Naive thymus-derived CD4-positive, alpha-beta T cell (primary cell): Measurements from ENCODE around the gene LIN7B. TPM values are rescaled to one million over a fixed set of nuclear protein-coding genes. Genes with fewer than 3 reads are reported as not detected.

Source experiments
- ATAC-seq: fragments of 150-1000 bp; cut with Tn5 transposase; 2 replicates; pipeline ENCODE4 v1.10.0; 2021; ENCODE audit warnings: mild to moderate bottlenecking, moderate library complexity
- CTCF ChIA-PET: fragments of 350-600 bp; sonication (Branson Sonifier 250); formaldehyde crosslinking; loops from one replicate; lab custom pipeline; 2021; ENCODE audit warnings: antibody characterized with exemption; lab: Charles Lee
- POLR2A ChIA-PET: fragments of 350-600 bp; sonication (Branson Sonifier 250); formaldehyde crosslinking; loops from one replicate; lab custom pipeline; 2021; ENCODE audit warnings: antibody characterized with exemption, inconsistent platforms; lab: Charles Lee
- DNase-seq, 9 donors: peaks; one replicate each; pipeline versions ENCODE4 v3.0.0 to v3.0.0-alpha.2; 2020 to 2022; ENCODE audit warnings: mixed read lengths in 1 of 9
- H3K27ac ChIP-seq: one replicate; pipeline ENCODE4 v1.7.0; 2013; ENCODE audit warnings: mild to moderate bottlenecking, low read depth, low read length, moderate library complexity
- H3K27me3 ChIP-seq, 2 donors: one replicate each; pipeline ENCODE4 v1.7.0; 2013; ENCODE audit warnings: low read length in 2 of 2, mild to moderate bottlenecking in 2 of 2, moderate library complexity in 2 of 2; ENCODE audit not compliant: control insufficient read depth in 2 of 2, insufficient read depth in 2 of 2
- H3K36me3 ChIP-seq, 3 experiments: 1 replicate in 2 of 3; 2 replicates in 1 of 3; pipeline ENCODE4 v1.7.0; 2013; ENCODE audit warnings: low read length in 3 of 3, mild to moderate bottlenecking in 3 of 3, moderate library complexity in 1 of 3; ENCODE audit not compliant: insufficient read depth in 3 of 3, control insufficient read depth in 2 of 3
- H3K4me1 ChIP-seq, 2 donors: one replicate each; pipeline ENCODE4 v1.7.0; 2013; ENCODE audit warnings: low read length in 2 of 2, mild to moderate bottlenecking in 2 of 2, moderate library complexity in 1 of 2; ENCODE audit not compliant: control insufficient read depth in 2 of 2, insufficient read depth in 2 of 2
- H3K4me3 ChIP-seq: 2 replicates; pipeline ENCODE4 v1.7.0; 2013; ENCODE audit warnings: mild to moderate bottlenecking, low read length
- H3K9me3 ChIP-seq, 3 experiments: 1 replicate in 2 of 3; 2 replicates in 1 of 3; pipeline ENCODE4 v1.7.0; 2013; ENCODE audit warnings: low read length in 3 of 3; ENCODE audit not compliant: control insufficient read depth in 2 of 3
- H3K27ac Mint-ChIP-seq, 9 donors: one replicate each; pipeline ENCODE4 v1.8.0; 2020 to 2022; ENCODE audit warnings: mixed read lengths in 9 of 9, mild to moderate bottlenecking in 8 of 9, moderate library complexity in 5 of 9, inconsistent platforms in 2 of 9
- H3K27me3 Mint-ChIP-seq, 5 donors: one replicate each; pipeline ENCODE4 v1.8.0; 2021 to 2022; ENCODE audit warnings: mixed read lengths in 5 of 5, mild to moderate bottlenecking in 1 of 5
- H3K36me3 Mint-ChIP-seq, 5 donors: one replicate each; pipeline ENCODE4 v1.8.0; 2020 to 2022; ENCODE audit warnings: mixed read lengths in 5 of 5, mild to moderate bottlenecking in 3 of 5, inconsistent platforms in 1 of 5
- H3K4me1 Mint-ChIP-seq, 7 donors: one replicate each; pipeline ENCODE4 v1.8.0; 2020 to 2022; ENCODE audit warnings: mixed read lengths in 7 of 7, mild to moderate bottlenecking in 3 of 7, inconsistent platforms in 1 of 7
- H3K4me3 Mint-ChIP-seq, 10 donors: one replicate each; pipeline ENCODE4 v1.8.0; 2020 to 2022; ENCODE audit warnings: mild to moderate bottlenecking in 10 of 10, mixed read lengths in 10 of 10, moderate library complexity in 6 of 10, inconsistent platforms in 2 of 10
- H3K9me3 Mint-ChIP-seq, 11 donors: one replicate each; pipeline ENCODE4 v1.8.0; 2020 to 2022; ENCODE audit warnings: mixed read lengths in 11 of 11, mild to moderate bottlenecking in 4 of 11, inconsistent platforms in 1 of 11, moderate library complexity in 1 of 11
- intact Hi-C, 2 donors: fragments of 100-400 bp; cut with micrococcal nuclease; formaldehyde crosslinking; loops; one replicate each; pipeline ENCODE4 v1.15.1; 2023
- polyA plus RNA-seq, 2 donors: library from polyadenylated mRNA; unstranded; fragments of 300-500 nt; fragmentation: Illumina TruSeq; gene quantifications; one replicate each; pipeline ENCODE4 v1.2.3, GENCODE V29; 2021
- total RNA-seq, 6 experiments: library from RNA in 5 of 6; stranded (reverse) in 5 of 6; gene quantifications; 1 replicate in 5 of 6; 2 replicates in 1 of 6; pipeline ENCODE4 v1.2.3 and lab custom pipeline; 2021 to 2026

The LIN7B gene
- total and polyA plus RNA-seq, 7 experiments from 2014 or later = 3.7 to 21.7 (median 10.3) TPM

DNA sequence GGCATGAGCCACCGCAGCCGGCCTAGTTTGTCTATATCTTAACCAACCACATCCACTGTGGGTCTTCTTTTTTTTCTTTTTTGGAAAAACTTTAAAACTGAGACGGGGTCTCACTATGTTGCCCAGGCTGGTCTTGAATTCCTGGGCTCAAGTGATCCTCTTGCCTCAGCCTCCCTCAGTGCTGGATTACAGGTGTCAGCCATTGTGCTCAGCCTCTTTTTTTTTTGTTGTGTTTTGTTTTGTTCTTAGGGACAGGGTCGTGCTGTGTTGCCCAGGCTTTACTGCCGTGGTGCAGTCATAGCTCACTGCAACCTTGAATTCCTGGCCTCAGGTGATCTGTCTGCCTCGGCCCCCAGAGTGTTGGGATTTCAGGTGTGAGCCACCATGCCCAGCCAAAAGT lies 21.5 kb upstream of the LIN7B start:
- CTCF ChIA-PET = interaction anchor here (1.0 kb wide), 1 partner anchor 21 kb away, joined by 3 read pairs; the partner anchor contains the start of gene LIN7B
- ATAC-seq (no peak), DNase-seq (no peak)
- H3K4me1 Mint-ChIP-seq = peaks cover 14 to 43% (median 27%) of the 10 kb centered on the region in 7 donors
- H3K27ac ChIP-seq = no peak overlapping the region
- H3K9me3 Mint-ChIP-seq = peaks cover 0 to 1% (median 0%) of the 10 kb centered on the region in 11 donors
- H3K27me3 ChIP-seq = no peaks in the 10 kb centered on the region
- H3K4me3 Mint-ChIP-seq = no peak overlapping the region
- peaks cover under 1 to 33% (median 9%) of the 10 kb centered on the region in 5 donors for H3K36me3 Mint-ChIP-seq
- no peak overlapping the region for H3K27ac Mint-ChIP-seq
- peaks cover 1 to 5% of the 10 kb centered on the region in 2 donors for H3K4me1 ChIP-seq
- H3K9me3 ChIP-seq = no peaks in the 10 kb centered on the region
- no peaks in the 10 kb centered on the region for H3K27me3 Mint-ChIP-seq
- POLR2A ChIA-PET = no interaction called here
- intact Hi-C loops = no loop called here
- H3K36me3 ChIP-seq = peaks cover 18 to 88% (median 26%) of the 10 kb centered on the region in 3 experiments
- no peak overlapping the region for H3K4me3 ChIP-seq

DNA sequence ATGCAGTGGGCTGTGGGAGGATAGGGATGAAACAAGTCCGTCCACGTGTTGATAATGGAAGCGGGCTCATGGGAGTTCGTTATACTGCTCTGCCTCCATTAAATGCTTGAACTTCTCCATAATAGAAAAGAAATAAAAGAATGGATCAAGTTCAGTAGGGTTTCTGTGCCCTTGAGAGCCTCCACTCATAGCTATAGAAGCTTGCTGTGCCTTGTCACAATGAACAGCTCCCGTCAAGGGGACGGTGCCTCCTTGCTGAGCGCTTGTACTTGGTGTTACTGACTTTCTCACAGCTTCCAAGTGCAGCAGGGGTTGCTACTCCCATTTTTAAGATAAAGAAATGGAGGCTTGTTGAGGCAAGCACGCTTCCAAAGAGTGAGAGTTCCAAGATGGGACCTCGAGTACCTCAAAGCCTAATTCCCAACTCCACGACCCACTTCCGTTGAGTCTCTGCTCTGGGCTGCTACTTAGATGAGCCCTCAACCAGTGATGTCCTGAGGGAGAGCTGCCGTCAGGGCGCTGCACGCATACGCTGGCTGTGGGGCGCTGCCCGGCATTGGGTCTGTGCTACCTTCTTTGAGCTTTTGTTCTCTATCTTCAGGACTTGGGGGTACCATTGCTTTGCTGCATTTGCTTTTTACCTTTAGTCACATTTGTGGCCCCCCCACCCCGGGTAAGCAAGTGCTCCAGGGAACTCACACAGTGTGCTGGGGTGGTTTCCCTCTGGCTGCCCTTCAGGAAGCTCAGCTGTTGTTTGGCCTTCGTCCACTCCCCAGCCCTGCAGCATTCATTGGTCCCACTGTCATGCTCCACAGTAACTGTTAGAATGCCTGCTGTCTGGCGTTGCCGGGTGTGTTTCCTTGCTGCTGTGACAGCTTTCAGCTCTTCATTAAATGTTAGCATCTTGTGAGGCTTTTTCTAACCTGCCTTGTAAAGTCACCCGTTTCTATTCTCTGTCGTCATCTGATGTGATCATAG lies 19.4 kb upstream of the LIN7B start:
- Mint-ChIP-seq H3K9me3 (peaks cover 0 to 1% (median 0%) of the 10 kb centered on the region in 11 donors), H3K4me3 (no peak overlapping the region), H3K4me1 (peaks cover 13 to 33% (median 21%) of the 10 kb centered on the region in 7 donors), H3K27ac (peak overlapping the region in 1 of 9 donors; percentile 36), H3K27me3 (no peaks in the 10 kb centered on the region), H3K36me3 (peaks cover 0 to 33% (median 12%) of the 10 kb centered on the region in 5 donors)
- Histone ChIP-seq H3K27me3 (no peaks in the 10 kb centered on the region), H3K27ac (no peak overlapping the region), H3K4me1 (peaks cover 0 to 6% of the 10 kb centered on the region in 2 donors), H3K9me3 (no peaks in the 10 kb centered on the region), H3K36me3 (peaks cover 30 to 98% (median 39%) of the 10 kb centered on the region in 3 experiments), H3K4me3 (no peak overlapping the region)
- CTCF ChIA-PET = interaction anchor here (0.5 to 0.7 kb wide), 2 partner anchors 115 to 220 kb away, joined by 3 to 4 read pairs; no protein-coding TSS in a partner anchor
- intact Hi-C loops = no loop called here
- POLR2A ChIA-PET = interaction anchor here (0.6 to 1.1 kb wide), 4 partner anchors 17 to 33 kb away, joined by 3 to 4 read pairs (median 3); no protein-coding TSS in a partner anchor
- ATAC-seq (no peak), DNase-seq (no peak)

DNA sequence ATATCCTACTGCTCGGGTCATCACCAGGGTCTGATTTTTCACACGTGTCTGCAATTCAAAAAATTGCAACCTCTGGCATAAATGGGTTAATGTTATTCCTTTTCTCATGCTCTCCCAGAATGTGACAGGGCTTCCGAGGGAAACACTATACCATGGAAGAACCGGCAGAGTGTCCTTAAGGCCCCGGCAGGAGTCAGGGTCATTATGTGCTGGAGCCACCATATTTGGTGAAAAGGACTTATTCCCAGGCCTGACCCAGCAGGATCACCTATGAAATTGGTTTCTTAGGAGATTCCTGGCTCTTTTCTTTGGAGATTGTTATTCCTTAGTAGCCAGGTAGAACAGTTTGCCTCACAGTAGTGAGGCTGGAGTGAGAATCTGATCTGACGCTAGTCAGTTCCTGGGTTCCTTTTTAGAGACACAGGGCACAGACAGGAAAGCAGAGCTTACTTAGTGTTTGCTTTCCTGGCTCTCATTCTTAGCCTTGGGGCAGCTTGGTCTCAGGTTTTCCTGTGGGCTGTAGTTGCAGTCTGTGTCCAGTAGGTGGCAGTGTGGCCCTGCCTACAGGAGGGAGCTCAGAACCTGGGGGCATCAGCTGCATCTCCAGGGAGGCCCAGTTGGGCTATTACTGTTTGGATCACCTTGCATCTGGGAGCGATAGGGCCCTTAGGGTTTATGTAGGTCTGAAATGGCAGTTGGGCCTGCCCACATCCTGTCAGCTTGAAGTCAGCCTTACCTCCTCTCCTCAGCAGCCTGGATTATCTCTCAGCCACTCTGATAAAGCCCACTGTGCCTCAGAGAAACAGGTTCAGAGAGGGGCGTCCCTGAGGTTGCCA lies 16.5 kb upstream of the LIN7B start:
- H3K9me3 Mint-ChIP-seq = peaks cover 0 to 1% (median 0%) of the 10 kb centered on the region in 11 donors
- H3K36me3 Mint-ChIP-seq = peaks cover 5 to 27% (median 10%) of the 10 kb centered on the region in 5 donors
- H3K27ac Mint-ChIP-seq = peak overlapping the region in 5 of 9 donors; percentile 8 to 67 (median 49)
- intact Hi-C loops = loop anchor here (1.0 kb wide), 3 partner anchors 9 to 102 kb away; no protein-coding TSS in a partner anchor
- Histone ChIP-seq H3K27me3 (no peaks in the 10 kb centered on the region), H3K36me3 (peaks cover 25 to 97% (median 32%) of the 10 kb centered on the region in 3 experiments), H3K27ac (no peak overlapping the region), H3K4me1 (peaks cover 0 to 6% of the 10 kb centered on the region in 2 donors), H3K4me3 (no peak overlapping the region), H3K9me3 (no peaks in the 10 kb centered on the region)
- no peak overlapping the region for H3K4me3 Mint-ChIP-seq
- peak; percentile 58 to 81 (median 73) for DNase-seq
- H3K27me3 Mint-ChIP-seq = no peaks in the 10 kb centered on the region
- ChIA-PET POLR2A (interaction anchor here (0.7 to 1.7 kb wide), 8 partner anchors 9 to 100 kb away, joined by 3 to 7 read pairs (median 4); no protein-coding TSS in a partner anchor), CTCF (interaction anchor here (0.5 to 1.8 kb wide), 17 partner anchors 9 to 1679 kb away, joined by 3 to 28 read pairs (median 4); partner anchors contain the start of genes HRC and LIN7B)
- ATAC-seq = peak; percentile 97
- H3K4me1 Mint-ChIP-seq = peaks cover 0 to 17% (median 12%) of the 10 kb centered on the region in 7 donors

DNA sequence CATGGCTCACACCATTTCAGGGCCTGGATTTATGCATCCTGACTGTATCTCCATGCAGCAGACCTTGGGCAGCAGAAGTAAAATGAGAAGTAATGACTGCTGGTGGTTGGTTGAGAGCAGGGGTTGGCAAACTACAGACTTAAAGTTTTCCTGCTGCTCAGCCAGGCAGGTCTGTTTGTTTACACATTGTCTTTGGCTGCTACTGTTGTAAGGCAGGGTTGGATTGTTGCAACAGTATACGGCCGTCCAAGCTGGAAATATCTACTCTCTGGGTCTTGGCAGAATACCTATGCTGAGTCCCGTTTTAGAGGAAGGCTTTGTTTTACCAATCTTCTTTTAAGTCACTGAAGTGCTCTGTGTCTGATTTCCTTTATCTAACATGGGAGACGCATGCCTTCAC lies 15.4 kb upstream of the LIN7B start:
- ChIA-PET POLR2A (interaction anchor here (1.4 to 1.7 kb wide), 2 partner anchors 11 to 50 kb away, joined by 4 read pairs; no protein-coding TSS in a partner anchor), CTCF (interaction anchor here (0.7 to 1.8 kb wide), 6 partner anchors 13 to 110 kb away, joined by 3 to 28 read pairs (median 4); partner anchors contain the start of gene LIN7B)
- intact Hi-C loops = loop anchor here in 1 of 2 donors (1.0 kb wide), 1 partner anchor 48 kb away; no protein-coding TSS in a partner anchor
- DNase-seq = no peak
- no peak for ATAC-seq
- peaks cover 0 to 6% of the 10 kb centered on the region in 2 donors for H3K4me1 ChIP-seq
- Mint-ChIP-seq H3K27ac (peak overlapping the region in 2 of 9 donors; percentile 49 to 52), H3K36me3 (peaks cover 5 to 27% (median 10%) of the 10 kb centered on the region in 5 donors), H3K4me1 (peaks cover 0 to 17% (median 12%) of the 10 kb centered on the region in 7 donors), H3K9me3 (peaks cover 0 to 1% (median 0%) of the 10 kb centered on the region in 11 donors), H3K27me3 (no peaks in the 10 kb centered on the region), H3K4me3 (no peak overlapping the region)
- H3K27me3 ChIP-seq = no peaks in the 10 kb centered on the region
- H3K9me3 ChIP-seq = no peaks in the 10 kb centered on the region
- H3K27ac ChIP-seq = no peak overlapping the region
- H3K36me3 ChIP-seq = peaks cover 25 to 97% (median 32%) of the 10 kb centered on the region in 3 experiments
- no peak overlapping the region for H3K4me3 ChIP-seq

DNA sequence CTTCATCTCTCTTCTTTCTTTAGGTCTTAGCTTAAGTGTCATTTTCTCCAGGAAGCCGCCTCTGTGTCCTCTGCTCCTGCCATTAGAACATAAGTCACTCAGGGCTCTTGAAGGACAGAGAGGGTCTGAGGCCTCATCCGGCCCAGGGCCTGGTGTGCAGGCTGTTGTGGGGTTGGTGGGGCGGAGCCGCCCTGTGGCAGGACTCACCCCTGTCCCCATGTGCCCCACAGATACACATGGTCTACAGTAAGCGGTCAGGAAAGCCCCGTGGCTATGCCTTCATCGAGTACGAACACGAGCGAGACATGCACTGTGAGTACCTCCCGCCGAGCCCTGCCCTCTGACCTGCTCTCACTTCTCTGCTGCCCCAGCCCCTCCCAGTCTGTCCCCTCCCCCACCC lies 13.0 kb upstream of the LIN7B start:
- peaks cover 0 to 6% of the 10 kb centered on the region in 2 donors for H3K4me1 ChIP-seq
- peaks cover 0 to 3% (median 0%) of the 10 kb centered on the region in 11 donors for H3K9me3 Mint-ChIP-seq
- no peak for ATAC-seq
- H3K27me3 Mint-ChIP-seq = no peaks in the 10 kb centered on the region
- H3K36me3 ChIP-seq = peaks cover 25 to 98% (median 36%) of the 10 kb centered on the region in 3 experiments
- no peaks in the 10 kb centered on the region for H3K27me3 ChIP-seq
- no peak overlapping the region for H3K4me3 Mint-ChIP-seq
- peak overlapping the region in 1 of 9 donors; percentile 53 for H3K27ac Mint-ChIP-seq
- POLR2A ChIA-PET = interaction anchor here (1.4 kb wide), 1 partner anchor 12 kb away, joined by 3 read pairs; the partner anchor contains the start of gene LIN7B
- H3K27ac ChIP-seq = no peak overlapping the region
- CTCF ChIA-PET = interaction anchor here (2.0 kb wide), 1 partner anchor 45 kb away, joined by 5 read pairs; no protein-coding TSS in a partner anchor
- H3K4me3 ChIP-seq = no peak overlapping the region
- peaks cover 8 to 30% (median 16%) of the 10 kb centered on the region in 5 donors for H3K36me3 Mint-ChIP-seq
- no peak for DNase-seq
- H3K4me1 Mint-ChIP-seq = peaks cover 0 to 15% (median 7%) of the 10 kb centered on the region in 7 donors
- H3K9me3 ChIP-seq = no peaks in the 10 kb centered on the region
- intact Hi-C loops = no loop called here
